HG03558 (cell line): ENCODE data around the gene EIPR1.
"Not testable (repeated sequence)": the region's sequence is repeated elsewhere in the genome, so short reads cannot be mapped to it uniquely, and the experiment has no call there.

ENCODE experiments used
- ATAC-seq: cut with Tn5 transposase; IDR thresholded peaks from one replicate; pipeline ENCODE4 v1.9.1; 2021; ENCODE audit warnings: moderate number of reproducible peaks; ENCODE audit not compliant: unreplicated experiment; ENCODE audit errors: extremely low read depth

EIPR1 gene

DNA sequence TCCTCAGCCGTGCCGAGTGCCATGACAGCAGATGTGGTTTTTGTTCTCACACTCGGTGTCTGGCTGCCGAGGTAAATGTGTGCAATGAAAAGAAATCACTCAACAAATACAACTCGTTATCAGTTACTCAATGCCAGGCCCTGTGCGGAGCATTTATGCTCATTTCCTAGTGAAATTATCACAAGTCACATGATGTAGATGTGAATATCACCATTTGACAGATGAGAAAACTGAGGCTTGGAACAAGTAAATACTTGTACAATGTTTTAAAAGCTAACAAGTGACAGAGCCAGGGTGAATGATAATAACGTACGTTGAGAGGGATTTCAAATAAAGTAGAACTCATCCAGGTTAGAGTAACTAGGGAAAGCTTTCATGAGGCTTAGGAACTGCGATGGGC lies 174.7 kb downstream of the EIPR1 start:
- no peak for ATAC-seq

DNA sequence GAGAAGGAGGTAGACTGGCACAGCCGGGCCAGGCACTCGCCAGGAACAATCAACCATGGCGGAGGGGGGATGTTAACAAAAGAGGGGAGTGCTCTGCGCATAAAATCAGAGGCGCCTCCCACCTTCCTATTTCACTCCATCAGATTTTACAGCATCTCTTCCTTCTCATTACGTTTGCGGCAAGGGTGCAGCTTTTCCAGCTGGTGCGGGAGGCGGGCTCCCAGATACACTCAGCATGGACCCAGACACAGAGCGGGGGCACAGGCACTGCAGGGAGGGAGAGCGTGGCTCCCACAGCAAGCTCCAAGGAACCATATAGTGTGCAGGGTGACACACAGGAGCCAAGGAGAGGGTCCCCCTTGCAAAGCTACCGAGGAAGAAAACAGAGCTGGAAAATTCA lies 176.3 kb downstream of the EIPR1 start:
- no peak for ATAC-seq

DNA sequence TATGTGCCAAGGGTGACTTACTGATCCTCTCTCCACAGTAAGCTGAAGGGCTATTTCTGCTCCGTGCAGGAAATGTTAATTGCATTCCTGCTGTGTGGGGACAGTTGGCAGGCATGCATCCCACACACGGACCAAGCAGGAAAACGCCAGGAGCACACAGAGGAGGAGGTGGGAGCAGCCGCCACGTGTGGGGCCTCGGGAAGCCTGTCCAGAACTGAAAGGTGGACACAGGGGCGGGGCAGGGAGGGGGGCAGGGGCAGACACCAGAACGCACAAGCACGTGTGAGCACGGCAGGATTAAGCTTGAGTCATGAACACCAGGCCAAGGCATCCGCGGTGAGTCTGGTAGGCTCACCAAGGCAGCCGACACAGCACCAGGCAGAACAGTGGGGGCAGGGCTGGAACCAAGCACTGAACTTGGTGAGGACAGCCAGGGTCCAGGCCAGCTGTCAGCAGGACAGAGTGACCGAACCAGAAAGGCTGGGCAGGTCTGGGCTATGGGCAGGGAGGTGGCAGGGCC lies 177.1 kb downstream of the EIPR1 start:
- ATAC-seq: no peak

DNA sequence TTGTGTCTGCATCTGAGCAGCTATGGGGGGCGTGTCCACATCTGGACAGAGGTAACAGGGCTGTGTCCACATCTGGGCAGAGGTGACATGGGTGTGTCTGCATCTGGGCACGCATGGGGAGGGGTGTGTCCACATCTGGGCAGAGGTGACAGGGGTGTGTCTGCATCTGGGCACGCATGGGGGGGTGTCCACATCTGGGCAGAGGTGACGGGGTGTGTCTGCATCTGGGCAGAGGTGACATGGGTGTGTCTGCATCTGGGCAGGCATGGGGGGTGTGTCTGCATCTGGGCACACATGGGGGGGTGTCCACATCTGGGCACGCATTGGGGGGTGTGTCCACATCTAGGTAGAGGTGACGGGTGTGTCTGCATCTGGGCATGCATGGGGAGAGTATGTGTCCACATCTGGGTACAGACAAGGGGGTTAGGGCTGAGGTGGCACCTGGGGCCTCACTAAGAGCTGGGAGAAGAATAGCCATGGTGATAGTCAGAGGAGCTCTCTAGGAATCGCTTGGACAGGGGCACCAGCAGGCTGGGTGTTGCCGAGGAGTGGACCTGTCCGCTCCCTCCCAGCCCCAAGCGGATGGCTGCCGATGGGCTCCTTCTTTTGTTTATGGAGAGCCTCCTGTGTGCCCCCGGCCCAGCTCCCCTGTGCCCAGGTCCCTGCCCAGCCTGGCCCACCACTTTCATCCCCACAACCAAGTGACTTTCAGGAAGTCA lies 177.8 kb downstream of the EIPR1 start:
- no peak for ATAC-seq

DNA sequence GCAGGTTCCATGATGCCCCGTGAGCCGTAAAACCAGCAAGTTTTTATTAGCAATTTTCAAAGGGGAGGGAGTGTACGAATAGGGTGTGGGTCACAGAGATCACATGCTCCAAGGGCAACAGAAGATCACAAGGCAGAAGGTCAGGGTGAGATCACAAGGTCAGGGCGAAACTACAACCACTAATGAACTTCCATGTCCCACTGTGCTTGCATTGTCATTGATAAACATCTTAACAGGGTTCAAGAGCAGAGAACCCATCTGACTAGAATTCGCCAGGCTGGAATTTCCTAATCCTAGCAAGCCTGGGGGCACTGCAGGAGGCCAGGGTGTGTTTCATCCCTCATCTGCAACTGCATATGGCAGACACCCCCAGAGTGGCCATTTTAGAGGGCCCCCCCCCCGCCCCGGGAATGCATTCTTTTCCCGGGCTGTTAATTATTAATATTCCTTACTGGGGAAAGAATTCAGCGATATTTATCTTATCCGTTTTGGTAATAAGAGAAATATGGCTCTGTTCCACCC lies 178.9 kb downstream of the EIPR1 start:
- not testable (repeated sequence) for ATAC-seq

DNA sequence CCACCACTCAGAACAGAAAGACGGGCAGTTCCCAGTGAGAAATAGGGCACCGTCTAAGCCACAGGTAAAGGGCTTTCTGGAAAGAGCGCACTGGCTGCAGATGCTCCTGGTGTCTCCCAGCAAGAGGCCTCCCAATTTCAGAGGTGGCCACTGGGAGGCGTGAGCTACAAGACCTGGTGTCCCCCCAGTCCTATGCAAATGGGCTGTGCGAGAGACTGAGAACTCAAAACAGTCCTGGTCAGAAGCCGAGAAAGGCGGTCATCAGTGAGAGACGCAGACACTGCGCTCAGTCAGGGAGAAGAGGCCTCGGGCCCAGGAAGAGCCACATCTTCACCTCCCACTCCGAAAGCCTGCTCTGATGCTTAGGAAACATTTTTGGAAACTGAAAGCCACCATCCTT lies 179.5 kb downstream of the EIPR1 start:
- ATAC-seq: no peak

DNA sequence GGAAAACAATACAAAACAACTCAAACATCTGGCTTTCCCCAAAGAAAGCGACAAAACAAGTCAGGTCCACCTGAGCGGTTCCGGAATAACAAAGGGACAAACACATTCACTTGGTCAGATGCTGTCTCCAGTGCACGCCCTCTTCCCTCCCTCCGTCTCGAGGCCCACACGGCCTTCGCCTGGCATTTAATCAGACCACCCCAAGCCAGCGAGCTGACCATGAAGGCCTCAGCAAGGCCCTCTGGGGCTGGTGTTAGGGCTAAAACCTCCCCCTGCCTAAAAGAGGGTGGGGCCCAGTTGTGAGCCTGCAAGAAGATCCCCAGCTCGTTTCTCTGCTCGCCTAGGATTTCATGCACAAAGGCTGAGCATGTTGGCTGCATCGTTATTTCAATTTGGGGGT lies 180.3 kb downstream of the EIPR1 start:
- no peak for ATAC-seq

DNA sequence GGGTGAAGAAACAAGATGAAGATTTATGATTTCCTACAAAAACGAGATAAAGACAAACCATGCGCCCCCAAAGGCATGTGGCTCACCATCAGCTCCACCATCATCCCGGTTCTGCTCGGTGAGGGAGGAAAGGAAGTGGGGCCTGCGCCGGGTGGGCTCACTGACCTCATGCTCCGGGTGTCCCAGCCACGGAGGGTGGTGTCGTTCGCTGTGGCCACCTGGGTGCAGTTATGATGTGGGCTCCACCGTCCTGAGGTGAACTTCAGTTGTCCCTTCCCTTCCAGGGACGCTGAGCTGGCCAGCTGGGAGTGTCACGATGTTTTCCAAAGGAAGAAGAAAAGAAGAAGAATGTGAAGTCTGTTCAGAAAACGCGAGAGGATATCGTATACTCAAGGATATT lies 180.9 kb downstream of the EIPR1 start:
- no peak for ATAC-seq

DNA sequence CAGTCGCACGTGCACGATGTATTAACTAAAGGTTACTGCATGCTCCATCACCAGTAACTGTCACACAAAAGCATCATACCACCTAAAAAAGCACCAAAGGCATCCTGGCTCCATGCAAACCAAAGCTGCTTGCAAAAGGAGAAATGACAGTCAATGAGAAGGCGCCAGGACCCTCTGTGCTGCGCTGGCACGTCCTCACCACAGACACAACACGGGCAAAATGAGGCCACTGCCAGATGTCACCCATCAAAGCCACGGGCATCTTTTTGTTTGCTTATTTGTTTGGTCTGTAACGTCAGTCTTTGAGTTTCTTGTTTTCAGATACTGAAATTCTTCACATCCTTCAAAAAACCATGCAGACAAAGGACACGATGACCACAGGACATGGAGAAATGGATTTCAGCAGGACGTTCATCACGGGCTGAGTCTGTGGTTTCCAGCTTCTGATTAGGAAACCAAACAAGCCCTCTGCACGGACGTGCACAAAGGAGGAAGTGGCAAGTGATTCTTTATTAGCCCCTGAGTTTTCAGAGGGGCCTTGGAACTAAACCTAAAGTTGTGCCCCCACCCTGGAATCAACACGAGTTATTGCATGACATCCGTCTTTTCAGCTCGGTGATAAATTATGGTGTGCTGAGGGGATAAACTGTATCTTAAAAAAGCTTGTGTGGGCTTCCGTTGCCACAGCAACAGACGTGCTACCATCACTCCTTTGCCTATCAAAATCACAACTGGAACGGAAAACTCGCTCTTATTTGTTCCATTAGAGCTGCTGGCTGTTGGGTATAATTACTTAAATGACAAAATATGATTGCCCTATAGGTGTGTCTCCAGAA lies 181.8 kb downstream of the EIPR1 start:
- no peak for ATAC-seq

DNA sequence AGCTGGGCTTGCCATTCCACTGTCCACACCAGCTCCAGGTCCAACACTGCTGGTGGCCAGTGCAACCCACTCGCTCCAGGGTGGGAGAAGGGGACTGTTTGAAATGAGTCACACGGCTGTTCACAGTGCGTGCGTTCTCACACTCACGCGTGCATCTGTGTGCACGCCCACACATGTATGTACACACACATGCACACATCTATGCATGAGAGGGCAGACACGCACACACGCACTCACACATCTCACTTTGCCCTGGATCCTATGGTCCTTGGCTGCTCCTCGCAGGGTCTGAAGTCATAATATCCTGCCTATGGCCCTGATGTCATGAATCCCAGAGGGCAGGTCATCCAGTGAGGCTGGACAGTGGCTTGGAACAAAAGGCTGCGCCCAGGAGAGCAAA lies 182.8 kb downstream of the EIPR1 start:
- no peak for ATAC-seq

DNA sequence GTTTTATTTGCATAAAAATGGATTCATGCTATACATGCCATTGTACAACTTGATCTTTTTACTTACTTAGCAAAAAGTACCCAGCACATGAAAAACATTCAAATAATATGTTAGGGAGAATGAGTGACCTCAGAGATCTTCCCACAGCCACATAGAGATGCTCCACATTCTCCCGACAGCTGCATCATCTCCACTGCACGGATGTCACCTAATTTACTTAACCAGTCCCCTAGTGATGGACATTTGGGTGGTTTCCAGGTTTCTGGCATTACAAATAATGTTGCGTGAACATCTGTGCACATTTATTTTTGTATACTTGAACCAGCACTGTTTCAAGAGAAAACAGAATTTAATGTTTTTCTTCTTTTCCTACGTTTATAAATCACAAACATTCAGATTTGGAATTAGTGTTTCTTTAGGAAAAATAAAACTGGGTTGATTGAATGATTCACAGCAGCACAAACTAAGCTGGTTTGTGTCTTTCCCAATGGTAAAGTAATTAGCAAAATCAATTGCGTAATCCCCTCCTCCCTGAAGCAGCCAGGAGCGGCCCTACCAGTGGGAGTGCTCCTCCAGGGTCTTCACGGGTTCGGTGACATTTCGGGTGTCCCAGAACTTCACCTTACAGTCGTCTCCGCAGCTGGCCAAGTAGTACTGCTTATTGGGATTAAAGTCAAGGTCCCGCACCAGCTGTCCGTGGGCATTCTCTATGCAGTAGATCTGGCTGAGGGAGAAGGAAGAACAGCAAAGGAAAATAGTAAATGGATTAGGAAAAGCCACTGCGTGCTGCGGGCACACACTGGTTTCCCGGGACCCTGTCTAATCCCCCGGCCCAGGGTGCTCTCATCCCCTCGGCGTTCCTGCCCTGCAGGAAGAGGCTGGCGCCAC lies 183.9 kb downstream of the EIPR1 start:
- ATAC-seq: no peak

DNA sequence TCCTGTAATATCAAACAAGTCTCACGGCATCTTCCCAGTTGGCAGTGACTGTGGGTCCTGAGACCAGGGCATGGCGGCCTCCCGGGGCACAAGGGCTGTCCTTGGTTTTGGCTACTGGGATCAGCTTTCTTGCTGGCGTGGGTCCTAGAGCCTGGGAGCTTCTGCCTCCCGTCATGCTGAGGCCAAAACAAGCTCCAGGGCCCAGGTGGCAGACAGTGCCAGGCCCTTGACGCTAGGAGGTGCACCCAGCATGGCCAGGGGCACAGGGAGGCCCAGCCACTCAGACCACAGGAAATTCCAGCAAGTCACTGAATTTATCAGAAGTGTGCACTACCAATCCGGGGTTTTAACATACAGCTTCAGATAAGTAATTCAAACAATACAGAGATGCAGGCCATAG lies 184.7 kb downstream of the EIPR1 start:
- no peak for ATAC-seq

DNA sequence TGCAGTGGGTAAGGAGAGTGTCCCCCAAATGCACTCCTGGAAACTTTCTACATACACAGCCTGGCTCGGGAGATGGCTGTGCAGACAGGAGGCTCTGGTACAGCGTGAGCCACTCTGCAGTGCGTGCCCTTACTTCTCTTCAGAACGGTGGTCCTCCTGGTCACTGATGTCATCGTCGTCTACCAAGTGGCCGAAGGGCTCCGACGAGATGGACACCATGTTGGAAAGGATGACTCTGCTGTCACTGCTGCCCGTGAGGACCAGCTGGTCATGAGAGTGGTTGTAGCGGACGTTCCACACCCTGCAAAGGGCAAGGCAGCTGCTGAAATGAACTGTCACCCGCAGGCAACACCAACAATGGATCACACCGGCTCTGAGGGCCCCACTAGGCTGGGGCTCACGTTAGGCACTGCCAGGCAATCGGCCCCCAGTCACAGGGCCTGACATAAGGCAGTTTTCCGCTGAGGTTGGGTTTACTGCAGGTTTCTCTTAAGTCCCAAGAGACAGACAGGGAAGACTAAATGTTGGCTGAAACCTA lies 185.3 kb downstream of the EIPR1 start:
- ATAC-seq: no peak

DNA sequence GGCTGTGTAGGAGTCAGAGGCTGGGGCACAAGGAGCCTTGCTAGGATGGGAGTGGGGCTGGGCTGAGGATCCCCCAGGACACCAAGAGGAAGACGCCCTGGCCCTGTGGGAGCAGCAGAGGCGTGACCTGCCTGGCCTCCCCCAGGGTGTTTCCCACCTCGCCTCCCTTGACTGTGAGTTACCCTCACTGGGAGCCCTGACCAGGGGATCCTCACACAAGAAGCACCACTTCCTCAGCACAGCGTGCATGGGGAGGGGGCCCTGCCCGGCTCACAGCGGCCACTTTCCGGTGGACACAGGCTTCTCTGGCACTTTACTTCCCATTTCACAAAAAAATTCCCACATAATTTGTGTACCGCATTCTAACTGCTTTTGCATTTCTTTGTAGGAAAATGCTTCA lies 187.7 kb downstream of the EIPR1 start:
- no peak for ATAC-seq

DNA sequence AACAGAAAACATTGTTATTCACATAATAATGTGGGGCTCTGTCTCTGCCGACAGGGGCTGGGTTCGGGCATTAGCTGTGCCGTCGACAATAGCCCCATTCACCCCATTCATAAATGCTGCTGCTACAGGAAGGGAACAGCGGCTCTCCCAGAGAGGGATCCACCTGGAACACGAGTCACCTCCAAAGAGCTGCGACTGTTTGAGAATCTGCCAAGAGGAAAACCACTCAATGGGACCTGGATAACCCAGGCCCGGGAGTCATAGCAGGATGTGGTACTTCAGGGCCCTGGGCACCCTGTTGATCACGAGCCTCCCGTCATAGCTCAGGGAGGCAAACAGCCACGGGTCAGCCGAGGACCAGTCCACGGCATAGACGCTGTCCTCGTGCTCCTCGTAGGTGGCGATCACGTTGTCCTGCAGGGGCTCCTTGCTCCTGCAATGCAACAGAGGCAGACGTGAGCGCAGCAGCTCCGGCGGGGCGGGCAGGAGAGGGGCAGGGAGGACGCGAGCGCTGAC lies 188.5 kb downstream of the EIPR1 start:
- no peak for ATAC-seq

DNA sequence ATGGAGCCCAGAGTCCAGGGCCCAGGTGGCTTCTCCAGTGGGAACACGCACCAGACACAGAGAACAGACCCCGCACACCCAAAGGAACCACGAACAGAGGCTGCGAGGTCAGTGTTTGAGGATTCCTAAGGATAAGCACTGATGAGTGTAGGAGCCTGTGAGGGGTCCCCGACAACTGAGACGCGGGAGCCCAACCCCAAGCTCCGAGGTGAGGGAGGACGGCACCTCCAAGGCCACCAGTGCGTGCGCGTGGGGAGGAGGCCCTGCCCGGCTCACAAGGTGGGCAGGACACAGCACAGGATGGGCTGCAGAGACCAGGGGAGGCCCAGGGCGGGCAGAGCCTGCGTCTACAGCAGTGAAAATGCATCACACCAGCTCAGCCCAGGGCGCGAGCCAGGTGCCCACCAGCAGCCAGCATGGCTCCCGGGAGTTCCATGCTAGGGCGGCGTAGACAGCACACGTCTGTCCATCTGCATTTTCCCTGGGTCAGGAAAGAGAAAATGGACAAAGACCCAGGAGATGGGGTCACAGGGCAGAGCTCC lies 189.1 kb downstream of the EIPR1 start:
- no peak for ATAC-seq

DNA sequence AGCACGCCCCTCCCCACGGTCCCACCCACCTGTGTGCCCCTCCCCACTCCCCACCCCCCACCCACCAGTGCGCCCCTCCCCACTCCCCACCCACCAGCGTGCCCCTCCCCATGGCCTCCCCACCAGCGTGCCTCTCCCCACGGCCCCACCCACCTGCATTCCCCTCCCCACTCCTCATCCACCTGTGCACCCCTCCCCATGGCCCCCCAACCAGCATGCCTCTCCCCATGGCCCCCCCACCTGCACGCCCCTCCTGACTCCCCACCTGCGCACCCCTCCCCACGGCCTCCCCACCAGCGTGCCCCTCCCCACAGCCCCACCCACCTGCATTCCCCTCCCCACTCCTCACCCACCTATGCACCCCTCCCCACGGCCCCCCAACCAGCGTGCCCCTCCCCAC lies 190.2 kb downstream of the EIPR1 start:
- ATAC-seq: no peak

DNA sequence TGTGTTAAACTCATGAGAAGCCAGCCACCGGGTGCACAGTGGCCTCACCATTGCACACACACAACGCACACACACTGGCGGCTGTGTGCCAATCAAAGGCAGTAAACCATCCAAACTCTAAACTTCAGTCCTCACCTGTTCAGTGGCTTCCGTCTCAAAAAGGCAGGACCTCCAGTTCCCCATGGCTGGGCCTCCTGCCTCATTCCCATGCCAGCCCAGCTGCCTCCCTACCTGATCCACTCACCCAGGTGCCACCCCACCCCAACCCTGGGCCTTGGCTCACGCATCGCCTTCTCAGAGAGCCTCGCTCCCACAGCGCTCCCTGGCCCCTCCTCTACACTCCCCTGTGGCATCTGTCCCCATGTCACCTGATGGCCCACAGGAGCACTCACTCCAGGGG lies 190.9 kb downstream of the EIPR1 start:
- ATAC-seq: no peak

DNA sequence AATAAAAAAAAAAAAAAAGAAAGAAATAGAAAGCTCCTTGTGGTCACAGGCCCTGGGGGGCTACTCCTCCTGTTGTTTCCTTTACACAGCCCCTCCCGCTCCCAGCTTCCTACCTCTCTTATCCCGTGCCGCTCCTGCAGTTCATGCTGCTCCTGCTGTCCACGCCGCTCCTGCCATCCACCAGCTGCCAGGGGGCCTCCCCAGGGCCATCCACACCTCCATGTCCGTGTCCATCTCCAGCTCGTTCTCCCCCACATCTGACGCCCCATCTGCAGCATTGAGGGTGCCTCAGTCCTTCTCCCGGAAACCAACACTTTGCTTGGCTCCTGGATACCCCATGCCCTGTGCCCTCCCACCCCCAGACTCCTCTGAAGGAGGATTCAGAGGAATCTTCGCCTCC lies 191.7 kb downstream of the EIPR1 start:
- ATAC-seq: no peak

DNA sequence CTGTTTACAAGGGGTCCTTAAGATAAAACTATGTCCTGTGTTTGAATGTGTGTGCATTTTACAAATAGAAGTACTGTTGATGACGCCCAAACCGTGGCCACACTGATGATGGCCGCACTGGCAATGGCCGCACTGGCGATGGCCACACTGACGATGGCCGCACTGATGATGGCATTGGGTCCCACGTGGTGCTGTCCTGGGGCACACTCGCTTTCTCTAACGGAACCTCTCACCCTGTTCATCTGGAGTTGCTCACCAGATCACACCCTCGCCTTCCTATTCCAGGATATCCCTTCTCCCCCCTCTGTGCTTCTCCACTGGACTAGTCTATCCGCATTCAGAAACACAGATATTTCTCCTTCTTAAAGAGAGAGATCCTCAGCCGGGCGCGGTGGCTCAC lies 192.4 kb downstream of the EIPR1 start:
- ATAC-seq: no peak
